Hematopoietic multipotent progenitor cell treated with erythropoietin and hydrocortisone succinate and interleukin-3 and kit ligand, for 4 days (in vitro differentiated cells): ENCODE measurements around the gene STARD8.

Source experiments
- DNase-seq: peaks from one replicate; pipeline ENCODE4 v3.0.0-alpha.2; 2015

Gene STARD8

DNA sequence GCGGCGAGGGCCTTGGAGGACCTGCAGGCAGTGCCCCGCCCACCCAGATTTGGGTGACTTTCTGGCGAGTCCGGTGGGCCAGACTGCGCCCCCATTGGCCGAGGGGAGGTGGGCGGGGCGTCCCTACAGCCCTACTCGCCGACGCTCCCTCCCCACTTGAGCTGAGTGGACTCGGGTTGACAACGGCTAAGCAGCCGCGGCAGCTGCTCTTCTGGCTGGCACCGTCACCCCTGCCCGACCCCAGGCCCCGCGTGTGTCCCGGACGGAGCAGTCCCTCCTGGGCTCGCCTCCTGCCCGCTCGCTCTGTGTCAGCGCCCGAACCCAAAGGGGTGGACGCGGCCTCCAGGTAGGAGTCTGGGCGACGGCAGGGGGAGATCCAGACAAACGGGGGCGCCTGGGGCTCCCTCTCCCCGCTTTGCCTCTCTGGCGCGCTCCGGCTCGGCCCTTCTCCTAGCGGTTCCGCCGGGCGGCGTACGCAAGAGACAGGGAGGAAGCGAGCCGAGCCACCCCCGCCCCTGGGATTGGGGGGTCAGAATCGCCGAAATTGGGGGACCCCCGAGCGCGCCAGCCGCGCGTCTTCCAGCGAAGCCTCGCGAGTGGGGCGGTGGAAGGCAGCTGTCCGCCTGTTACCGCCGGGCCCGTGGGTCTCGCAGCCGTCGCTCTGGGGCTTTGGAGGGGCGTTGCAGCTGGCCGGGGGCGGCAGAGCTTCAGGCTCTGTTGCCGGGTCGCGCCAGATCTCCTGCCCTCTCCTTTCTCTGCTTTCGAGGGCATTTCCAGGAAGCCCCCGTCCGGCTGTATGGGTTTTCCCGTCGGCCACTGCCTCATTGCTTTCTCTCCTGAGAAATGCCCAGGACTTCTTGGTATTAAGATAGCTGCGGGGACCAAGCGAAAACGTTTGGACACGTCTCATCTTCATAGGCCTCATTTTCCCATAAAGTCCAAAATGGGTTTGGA lies 46.3 kb downstream of the STARD8 start:
- DNase-seq, result peak; percentile 91

DNA sequence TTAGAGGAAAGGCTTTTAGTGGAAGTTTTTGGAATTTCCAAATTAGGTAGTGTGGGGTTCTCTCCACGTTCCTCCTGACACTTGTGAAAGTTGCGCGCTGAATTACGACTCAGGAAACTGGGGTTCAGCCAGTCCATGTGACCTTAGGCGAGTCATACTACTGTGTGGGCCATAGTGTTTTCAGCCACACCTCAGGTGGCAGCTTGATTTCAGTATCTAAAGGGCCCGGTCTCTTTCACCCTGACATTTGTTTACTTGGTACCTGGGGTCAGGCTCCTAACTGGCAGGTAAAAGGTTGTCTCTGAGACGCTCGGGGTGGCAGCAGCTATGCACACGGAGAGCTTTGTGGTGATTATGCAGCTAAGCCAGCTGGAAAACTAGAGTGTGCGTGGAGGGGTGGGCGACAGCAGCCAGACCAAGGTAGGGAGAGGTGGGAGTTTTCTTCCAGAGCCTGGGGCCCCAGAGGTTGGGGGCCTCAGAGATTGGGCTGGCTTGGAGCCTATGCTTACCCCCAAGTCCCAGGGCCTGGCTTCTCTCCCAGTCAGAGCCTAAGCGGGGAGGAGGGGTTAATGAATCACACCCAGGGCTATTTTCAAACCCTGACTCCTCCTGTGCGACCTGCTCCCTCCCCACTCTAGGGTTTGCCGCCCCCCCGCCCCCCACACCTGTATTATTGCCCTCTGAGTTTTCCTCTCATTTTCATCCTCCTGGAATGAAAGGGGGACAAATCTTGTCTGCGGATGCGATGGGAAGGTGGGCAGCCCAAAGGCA lies 47.2 kb downstream of the STARD8 start:
- peak; percentile 39 for DNase-seq

DNA sequence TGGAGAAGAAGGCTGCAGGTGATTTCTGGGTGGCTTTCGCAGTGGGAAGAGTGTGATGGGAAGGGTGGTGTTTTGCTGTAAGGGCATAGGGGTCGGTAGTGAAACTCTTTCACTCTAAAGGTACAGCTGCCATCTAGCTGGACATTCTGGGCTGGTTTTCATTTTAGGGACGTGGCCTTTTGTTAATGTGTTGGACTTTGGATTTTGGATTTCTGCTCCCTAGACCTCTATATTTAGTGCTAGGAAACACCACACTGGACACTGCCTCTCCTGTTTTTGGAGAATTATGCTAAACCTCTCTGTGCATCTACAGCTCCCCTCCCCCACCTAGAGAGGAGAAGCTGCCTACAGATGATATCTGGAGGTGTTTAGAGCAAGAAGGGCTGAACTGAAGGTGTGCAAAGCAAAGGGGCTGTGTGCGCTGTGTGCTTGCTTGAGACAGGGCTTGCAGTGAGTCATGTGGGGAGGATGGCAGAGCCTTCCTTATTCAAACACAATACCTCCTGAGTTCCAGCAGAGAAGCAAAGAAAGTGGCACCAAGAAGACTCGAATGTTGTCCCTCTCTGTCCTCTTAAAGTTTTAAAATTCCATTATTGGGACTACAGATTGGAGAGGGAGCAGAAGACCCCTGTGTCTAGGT lies 47.9 kb downstream of the STARD8 start:
- DNase-seq, result no peak

DNA sequence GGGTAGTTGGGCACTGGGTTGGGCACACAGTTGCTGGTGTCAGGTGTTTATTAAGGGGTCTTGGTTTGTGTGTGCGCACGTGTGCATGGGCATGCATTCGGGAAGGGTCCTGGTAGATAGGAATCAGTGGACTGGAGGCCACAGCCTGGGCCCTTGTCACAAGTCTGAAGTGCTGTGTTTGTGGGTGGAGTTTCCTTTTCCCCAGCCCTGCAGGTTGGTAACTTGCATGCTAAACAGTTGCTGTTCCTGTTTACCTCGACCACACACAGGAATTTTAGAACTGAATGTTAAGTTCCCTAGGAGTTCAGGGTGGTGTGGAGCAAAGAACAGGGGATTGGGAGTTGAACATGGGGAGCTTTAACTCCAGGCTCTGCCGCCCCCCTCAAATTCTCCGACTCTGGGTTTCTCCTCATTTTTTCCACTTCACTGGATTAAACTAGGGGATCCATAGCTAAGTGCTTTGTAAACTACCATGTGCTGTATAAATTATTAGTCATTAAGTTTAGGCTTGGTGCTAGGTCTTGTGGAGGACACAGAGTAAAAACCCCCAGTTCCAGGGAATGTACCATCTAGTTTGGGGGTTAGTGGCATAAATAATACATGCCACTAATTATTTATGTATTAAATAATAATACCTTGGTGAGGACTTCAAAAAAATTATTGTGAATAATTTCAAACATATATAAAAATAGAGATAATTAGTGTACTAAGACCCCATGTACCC lies 49.0 kb downstream of the STARD8 start:
- DNase-seq, result peak; percentile 37

DNA sequence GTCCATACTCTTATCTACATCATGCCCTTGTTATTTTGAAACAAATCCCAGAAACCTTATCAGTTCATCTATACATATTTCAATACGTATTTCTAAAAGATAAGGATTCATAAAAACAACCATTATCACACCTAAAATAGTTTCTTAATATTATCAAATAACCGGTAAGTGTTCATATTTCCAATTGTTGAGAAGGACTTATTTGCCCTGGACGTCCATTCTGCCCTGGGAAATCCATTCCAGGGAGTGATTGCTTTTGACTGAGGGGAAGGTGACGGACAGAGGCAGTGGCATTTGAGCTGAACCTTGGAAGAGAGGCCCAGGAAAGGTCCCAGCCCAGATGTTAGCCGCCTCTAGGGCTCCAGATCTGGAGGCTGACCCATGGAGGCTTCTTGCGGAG lies 49.6 kb downstream of the STARD8 start:
- no peak for DNase-seq

DNA sequence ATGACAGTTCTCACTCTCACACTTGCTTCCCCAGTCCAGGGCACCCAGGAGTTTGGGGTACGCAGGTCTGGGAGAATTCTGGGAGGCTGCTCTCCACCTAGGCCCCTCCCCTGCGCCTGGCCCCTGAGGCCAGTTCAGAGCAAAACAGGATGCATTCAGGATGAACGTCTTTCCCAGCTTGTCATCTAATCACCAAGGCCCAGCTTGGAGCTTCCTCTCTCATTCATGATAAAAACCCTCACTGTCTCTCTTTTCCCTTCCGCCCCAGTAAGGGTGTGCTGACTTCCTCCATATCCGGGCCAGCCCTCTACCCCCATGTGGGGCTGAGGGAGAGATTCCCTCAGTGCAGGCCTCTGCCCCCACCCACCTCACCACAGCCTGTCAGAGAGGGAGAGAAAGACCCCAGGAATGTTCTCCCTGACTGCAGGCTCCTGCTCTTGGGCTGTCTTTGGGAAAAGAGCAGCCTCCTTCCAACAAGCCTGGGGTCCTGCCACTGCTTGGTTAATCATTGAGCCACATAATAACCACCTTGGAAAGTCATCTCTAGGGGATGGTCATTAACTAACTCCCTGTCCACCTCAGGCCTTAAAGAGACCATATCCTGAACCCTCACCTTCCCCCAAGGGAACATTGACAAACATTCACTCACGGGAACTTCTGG lies 50.1 kb downstream of the STARD8 start:
- peak; percentile 82 for DNase-seq

DNA sequence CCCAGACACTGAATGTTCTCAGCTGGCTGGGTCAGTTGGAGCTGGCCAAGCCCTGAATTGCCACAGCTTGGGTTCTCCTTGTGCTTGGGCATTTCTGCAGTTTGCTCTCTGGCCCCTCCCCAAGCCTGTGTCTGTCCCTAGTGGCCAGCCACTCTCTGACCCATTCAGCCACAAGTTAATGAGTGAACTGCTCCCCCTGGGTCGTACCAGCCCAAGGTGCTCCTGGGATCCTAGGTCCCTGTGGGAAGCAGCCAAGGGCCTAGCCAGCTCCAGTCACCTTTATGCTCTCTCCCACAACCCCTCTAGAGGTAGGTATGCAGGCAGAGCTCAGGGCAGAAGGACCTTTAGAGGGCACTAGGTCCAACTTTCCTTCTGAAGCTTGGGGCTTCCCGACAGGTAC lies 51.5 kb downstream of the STARD8 start:
- DNase-seq, result no peak

DNA sequence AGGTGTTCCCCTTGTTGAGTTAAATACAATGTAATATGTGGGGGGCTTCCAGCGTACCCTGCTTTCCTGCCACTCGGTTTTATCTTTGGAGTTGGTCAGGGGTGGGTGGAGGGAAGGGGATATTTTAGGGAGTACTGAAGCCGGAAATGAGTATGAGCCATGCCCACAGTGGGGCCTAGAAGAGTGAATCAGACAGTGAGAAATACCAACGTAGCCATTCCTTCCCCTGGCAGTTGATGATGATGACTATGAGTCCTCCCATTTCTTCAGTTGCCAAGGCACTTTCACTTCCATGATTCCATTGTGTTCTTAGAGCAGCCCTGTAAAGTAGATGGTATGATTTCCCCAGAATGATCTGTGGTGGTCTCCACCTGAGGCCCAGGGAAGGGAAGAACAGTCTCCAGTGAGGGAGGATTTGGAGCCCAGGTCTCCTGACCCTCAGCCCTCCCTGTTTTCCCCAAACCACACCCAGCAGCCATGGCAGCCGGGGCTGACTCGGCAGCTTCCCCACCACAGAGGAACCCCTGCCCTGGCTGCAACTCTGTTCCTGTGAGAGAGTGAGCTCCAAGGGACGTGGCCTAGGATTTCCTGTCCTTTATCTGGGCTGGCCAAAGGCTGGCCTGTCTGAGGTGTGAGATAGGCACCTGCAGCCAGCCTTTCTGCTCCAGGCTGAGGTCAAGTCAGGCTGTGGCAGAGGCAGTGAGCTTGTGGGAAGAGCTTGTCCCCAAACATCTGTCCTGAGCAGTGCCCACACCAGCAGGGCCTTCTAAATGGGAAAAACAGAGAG lies 52.7 kb downstream of the STARD8 start:
- DNase-seq, result peak; percentile 79

DNA sequence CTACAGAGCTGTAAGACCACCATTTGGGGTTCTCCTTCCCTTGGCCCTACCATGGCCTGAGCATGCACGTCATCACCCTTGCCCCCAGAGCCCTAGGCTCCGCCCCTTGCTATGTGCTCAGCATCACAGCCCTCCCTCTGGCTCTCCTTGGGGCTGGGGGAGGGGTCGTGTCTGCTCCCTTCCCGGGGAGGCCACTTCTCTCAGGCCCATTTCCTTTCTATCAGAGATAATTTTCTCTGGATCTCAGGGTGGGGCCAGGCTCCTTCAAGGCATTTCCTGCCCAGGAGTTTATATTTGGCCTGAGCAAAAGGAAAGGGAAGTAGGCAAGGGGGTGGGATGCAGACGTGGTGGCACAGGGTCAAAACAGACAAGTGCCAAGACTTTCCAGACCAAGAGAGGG lies 55.9 kb downstream of the STARD8 start:
- no peak for DNase-seq

DNA sequence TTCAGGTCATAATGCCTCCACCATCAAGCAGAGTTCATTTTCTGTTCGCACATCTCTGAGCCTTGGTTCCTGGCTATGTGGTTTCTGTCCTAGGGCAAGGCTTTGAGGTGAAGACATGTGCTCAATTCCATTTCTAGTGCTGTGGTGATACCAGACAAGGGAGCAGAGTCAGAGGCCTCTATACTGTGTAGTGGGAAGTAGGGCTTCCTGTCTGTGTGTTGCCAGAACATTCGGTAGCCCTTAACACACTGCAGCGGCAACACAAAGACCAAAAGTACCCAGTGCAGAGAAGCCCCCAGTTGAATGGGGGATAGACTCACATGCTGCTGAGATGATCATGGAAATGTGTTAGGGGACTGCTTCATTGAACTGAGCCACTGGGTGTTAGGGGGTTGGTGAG lies 56.4 kb downstream of the STARD8 start:
- peak; percentile 39 for DNase-seq

DNA sequence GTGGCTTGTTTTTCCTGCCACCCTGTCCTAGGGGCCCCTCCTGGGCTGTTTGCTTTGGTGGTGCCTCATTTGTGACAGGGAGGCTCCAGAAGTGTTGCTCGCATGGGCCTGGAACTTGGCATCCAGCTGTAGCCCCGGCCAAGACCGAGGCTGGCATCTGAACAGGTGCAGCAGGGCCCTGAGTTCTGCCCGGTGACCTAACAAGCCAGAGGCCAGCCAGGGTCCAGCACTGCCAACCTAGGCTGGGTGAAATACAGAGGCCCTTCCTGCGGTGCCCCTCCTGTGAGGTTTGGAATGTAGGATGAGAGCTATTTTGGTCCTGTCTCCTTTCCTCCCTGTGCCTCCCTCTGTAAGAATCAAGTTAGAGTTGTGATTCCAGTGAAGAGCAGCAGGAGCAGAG lies 58.5 kb downstream of the STARD8 start:
- DNase-seq, result no peak

DNA sequence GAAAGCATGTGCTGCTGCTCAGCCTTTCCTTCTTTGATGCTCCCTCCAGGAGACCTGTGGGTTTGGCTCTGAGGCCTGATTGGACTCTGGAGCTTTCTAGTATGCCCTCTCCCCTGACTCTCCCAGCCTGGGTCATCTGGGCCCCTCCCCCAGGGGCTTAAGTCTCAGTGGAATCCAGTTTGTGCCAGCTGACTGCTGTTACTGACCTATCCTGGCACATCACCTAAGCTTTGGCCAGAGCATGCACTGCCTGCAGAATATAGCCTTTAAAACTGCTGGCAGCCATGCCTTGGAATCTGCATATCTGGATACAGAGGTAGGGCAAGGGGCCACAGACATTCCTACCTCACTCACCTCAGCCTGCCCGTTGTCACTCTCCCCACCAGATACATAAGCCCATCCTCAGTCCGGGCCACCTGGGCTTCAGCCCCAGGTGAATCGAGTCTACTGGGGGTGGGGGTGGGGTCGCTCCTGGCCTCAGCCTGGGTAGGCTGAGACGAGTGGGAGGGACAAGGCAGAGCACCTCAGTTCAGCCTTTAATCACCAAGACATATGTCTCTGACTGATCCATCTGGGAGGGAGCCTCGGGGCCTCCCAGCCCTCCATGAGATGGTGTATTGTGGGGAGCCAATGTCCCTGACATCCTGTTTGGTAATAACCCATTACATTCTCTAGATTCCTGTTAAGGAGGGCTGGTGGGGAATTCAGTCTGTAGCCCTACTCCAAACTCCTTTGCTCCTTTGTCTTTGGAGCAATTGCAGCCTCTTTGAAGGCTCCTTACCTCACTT lies 61.2 kb downstream of the STARD8 start:
- DNase-seq, result no peak

DNA sequence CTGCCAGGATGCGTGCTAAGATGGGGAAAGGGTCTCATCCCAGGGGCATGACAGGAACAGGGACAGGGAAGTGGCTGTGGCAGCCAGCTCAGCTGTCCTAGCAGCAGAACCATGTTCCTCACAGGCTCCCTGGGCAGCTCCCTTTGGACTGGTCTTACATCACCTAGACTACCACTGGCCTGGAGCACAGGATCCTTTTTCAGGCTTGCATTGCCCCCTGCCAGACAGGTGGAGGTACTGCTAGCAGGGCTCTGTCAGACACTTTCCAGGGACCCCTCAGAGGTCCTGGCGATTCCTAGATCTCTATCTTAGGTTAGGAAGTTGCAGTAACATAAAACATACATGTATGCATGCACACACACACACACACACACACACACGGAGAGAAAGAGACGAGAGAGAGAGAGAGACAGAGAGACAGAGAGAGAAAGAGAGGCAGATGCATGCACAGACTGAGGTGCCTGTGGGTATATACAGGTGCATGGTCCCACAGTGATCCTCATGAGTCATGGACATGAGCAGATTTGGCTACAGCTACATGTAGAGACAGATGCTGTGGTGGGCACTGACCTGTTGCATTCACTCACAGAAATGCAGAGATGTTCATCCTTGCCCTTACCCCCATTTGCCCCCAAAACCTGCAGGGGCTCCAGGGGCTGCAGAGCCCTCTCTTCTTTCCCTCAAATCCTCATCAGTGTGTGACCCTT lies 63.6 kb downstream of the STARD8 start:
- peak; percentile 46 for DNase-seq

DNA sequence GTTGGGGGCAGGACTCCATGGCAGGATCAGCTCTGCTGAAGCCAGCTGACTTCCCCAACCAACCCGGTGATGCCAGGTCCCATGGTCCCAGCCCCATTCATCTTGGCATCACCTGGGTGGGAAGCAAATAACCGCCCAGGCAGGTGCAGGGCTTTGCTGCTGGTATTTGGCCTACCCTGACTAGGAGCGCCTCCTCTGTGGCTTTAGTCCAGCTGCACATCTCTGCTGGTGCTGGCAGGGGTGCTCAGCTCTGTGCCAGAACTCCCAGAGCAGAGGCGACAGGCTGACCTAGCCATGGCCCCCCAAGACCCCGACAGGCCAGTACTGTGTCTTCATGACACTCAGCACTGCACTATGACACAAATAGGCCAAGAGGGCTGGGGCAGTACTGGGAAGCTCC lies 64.4 kb downstream of the STARD8 start:
- no peak for DNase-seq

DNA sequence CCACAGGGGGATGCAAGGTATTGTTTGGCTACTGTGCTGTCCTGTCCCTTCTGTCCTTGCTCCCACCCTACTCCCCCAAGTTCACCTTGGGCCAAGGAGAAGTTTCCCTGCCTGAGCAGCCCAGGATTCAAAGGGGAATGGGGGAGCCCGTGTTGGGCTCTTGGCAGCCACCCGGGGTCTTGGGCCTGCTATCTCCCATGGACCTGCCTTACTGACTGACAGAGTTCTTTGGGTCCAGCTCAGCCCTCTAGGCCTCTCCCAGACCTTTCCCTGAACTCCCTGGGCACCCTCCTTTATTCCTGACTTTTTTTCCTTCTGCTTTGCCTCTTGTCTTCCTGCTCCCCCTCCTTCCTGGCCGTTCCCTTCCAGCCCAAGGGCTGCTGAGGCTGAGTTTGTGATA lies 67.4 kb downstream of the STARD8 start:
- DNase-seq, result no peak

DNA sequence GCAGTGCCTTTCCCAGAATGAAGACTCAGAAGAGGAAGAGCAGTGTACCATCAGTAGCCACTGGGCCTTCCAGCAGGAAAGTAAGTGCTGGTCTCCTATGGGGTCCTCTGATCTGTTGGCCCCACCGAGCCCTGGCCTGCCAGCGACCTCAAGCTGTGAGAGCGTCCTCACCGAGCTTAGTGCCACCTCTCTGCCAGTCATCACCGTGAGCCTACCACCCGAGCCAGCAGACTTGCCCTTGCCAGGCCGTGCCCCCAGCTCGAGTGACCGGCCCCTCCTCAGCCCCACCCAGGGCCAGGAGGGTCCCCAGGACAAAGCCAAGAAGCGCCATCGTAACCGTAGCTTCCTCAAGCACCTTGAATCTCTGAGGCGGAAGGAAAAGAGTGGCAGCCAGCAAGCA lies 69.7 kb downstream of the STARD8 start:
- no peak for DNase-seq

DNA sequence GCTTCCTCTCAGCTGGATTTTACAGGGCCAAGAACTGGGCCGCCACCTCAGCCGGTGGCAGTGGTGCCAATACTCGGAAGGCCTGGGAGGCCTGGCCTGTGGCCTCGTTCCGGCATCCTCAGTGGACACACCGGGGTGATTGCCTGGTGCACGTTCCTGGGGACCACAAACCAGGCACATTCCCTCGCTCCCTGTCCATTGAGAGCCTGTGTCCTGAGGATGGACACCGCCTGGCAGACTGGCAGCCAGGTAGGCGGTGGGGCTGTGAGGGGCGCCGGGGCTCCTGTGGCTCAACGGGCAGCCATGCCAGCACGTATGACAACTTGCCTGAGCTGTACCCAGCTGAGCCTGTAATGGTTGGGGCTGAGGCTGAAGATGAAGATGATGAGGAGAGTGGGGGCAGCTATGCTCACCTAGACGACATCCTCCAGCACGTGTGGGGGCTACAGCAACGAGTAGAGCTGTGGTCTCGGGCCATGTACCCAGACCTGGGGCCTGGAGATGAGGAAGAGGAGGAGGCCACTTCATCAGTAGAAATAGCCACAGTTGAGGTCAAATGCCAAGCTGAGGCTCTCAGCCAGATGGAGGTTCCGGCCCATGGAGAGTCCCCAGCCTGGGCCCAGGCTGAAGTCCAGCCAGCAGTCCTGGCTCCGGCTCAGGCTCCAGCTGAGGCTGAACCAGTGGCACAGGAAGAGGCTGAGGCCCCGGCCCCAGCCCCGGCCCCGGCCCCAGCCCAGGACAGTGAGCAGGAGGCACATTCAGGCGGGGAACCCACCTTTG lies 70.4 kb downstream of the STARD8 start:
- DNase-seq, result no peak

DNA sequence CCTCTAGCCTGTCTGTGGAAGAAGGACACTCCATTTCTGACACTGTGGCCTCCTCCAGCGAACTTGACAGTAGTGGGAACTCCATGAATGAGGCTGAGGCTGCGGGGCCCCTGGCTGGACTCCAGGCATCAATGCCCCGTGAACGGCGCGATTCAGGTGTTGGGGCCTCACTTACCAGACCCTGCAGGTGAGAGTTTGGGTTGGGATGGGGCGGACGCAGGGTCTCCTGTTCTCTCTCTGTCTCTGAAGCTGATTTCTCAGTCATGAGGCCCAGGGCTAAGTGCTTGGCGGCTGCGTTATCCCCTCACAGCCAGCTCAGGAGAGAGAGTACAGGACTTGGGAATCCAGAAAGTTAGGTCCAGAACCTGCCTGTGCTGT lies 71.0 kb downstream of the STARD8 start:
- DNase-seq, result no peak
